ENCODE measurements around the gene FAAP100.

FAAP100 gene

GRCh38 chr17:81522491-81523401 is 29.4 kb downstream of the FAAP100 start:
- DNase-seq: no peak

- no peak for DNase-seq
Observed at GRCh38 chr17:81520021-81520901, 31.9 kb downstream of the FAAP100 start.

- DNase-seq: no peak
Observed at GRCh38 chr17:81519284-81520020, 32.7 kb downstream of the FAAP100 start.

GRCh38 chr17:81518785-81519283 is 33.3 kb downstream of the FAAP100 start:
- peak; percentile 48 for DNase-seq

GRCh38 chr17:81518113-81518784 is 33.9 kb downstream of the FAAP100 start:
- DNase-seq: peak; percentile 47

GRCh38 chr17:81517339-81518112 is 34.6 kb downstream of the FAAP100 start:
- no peak for DNase-seq

GRCh38 chr17:81517009-81517338 is 35.2 kb downstream of the FAAP100 start:
- no peak for DNase-seq

- no peak for DNase-seq
Observed at GRCh38 chr17:81516439-81516838, 35.7 kb downstream of the FAAP100 start.

GRCh38 chr17:81515530-81516041 is 36.6 kb downstream of the FAAP100 start:
- no peak for DNase-seq

GRCh38 chr17:81514739-81515529 is 37.2 kb downstream of the FAAP100 start:
- DNase-seq: peak; percentile 89

- no peak for DNase-seq
Observed at GRCh38 chr17:81514489-81514738, 37.7 kb downstream of the FAAP100 start.

- DNase-seq: peak; percentile 75
Observed at GRCh38 chr17:81513753-81514488, 38.2 kb downstream of the FAAP100 start.

GRCh38 chr17:81513372-81513752 is 38.8 kb downstream of the FAAP100 start:
- DNase-seq: peak; percentile 63

GRCh38 chr17:81512562-81513371 is 39.4 kb downstream of the FAAP100 start, which contains the start of gene ACTG1:
Gene ACTG1, minus strand, starts transcription at chr17:81512799. Its CDS starts 445 bp downstream, at chr17:81512354.
- DNase-seq: peak; percentile 94

GRCh38 chr17:81511804-81512561 is 40.2 kb downstream of the FAAP100 start:
- no peak for DNase-seq

GRCh38 chr17:81511554-81511803 is 40.7 kb downstream of the FAAP100 start:
- DNase-seq: no peak

- no peak for DNase-seq
Observed at GRCh38 chr17:81510785-81511553, 41.2 kb downstream of the FAAP100 start.
